CD4-positive, alpha-beta T cell treated with Interleukin-21 for 1 hour (primary cell): ENCODE results near the gene PRDM15.

Experiments
- DNase-seq: peaks from one replicate; pipeline ENCODE4 v3.0.0-alpha.2; 2020

PRDM15 gene

GRCh38 chr21:41859297-41859980 is 19.7 kb downstream of the PRDM15 start:
- no peak for DNase-seq

GRCh38 chr21:41858466-41859296 is 20.5 kb downstream of the PRDM15 start:
- DNase-seq, result no peak

- DNase-seq, result no peak
Measured at GRCh38 chr21:41857771-41858300, 21.3 kb downstream of the PRDM15 start.

- DNase-seq, result no peak
Measured at GRCh38 chr21:41856572-41856971, 22.6 kb downstream of the PRDM15 start.

- DNase-seq, result no peak
Measured at GRCh38 chr21:41854426-41854995, 24.6 kb downstream of the PRDM15 start.

- no peak for DNase-seq
Measured at GRCh38 chr21:41852929-41853320, 26.2 kb downstream of the PRDM15 start.

GRCh38 chr21:41852151-41852928 is 26.8 kb downstream of the PRDM15 start:
- DNase-seq, result no peak

- no peak for DNase-seq
Measured at GRCh38 chr21:41851090-41851790, 27.9 kb downstream of the PRDM15 start.

GRCh38 chr21:41850085-41850484 is 29.1 kb downstream of the PRDM15 start:
- DNase-seq, result no peak

GRCh38 chr21:41848958-41849580 is 30.1 kb downstream of the PRDM15 start:
- no peak for DNase-seq

GRCh38 chr21:41848533-41848932 is 30.6 kb downstream of the PRDM15 start:
- DNase-seq, result no peak

- DNase-seq, result no peak
Measured at GRCh38 chr21:41847066-41847804, 31.9 kb downstream of the PRDM15 start.

- DNase-seq, result no peak
Measured at GRCh38 chr21:41846536-41846935, 32.6 kb downstream of the PRDM15 start.

GRCh38 chr21:41846033-41846317 is 33.2 kb downstream of the PRDM15 start:
- DNase-seq, result no peak

GRCh38 chr21:41845310-41846032 is 33.7 kb downstream of the PRDM15 start:
- no peak for DNase-seq

- no peak for DNase-seq
Measured at GRCh38 chr21:41843584-41843983, 35.6 kb downstream of the PRDM15 start.

GRCh38 chr21:41840880-41841279 is 38.3 kb downstream of the PRDM15 start:
- no peak for DNase-seq

- no peak for DNase-seq
Measured at GRCh38 chr21:41839387-41840000, 39.6 kb downstream of the PRDM15 start.

GRCh38 chr21:41837756-41838297 is 41.3 kb downstream of the PRDM15 start:
- no peak for DNase-seq
